ENCODE measurements around the gene THAP9. TPM values are rescaled to one million over a fixed set of nuclear protein-coding genes. Genes with fewer than 3 reads are reported as not detected.
A peak's percentile ranks its signal among the peaks of the same experiment; 100 is the strongest.

Gene THAP9, protein sequence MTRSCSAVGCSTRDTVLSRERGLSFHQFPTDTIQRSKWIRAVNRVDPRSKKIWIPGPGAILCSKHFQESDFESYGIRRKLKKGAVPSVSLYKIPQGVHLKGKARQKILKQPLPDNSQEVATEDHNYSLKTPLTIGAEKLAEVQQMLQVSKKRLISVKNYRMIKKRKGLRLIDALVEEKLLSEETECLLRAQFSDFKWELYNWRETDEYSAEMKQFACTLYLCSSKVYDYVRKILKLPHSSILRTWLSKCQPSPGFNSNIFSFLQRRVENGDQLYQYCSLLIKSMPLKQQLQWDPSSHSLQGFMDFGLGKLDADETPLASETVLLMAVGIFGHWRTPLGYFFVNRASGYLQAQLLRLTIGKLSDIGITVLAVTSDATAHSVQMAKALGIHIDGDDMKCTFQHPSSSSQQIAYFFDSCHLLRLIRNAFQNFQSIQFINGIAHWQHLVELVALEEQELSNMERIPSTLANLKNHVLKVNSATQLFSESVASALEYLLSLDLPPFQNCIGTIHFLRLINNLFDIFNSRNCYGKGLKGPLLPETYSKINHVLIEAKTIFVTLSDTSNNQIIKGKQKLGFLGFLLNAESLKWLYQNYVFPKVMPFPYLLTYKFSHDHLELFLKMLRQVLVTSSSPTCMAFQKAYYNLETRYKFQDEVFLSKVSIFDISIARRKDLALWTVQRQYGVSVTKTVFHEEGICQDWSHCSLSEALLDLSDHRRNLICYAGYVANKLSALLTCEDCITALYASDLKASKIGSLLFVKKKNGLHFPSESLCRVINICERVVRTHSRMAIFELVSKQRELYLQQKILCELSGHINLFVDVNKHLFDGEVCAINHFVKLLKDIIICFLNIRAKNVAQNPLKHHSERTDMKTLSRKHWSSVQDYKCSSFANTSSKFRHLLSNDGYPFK
- total RNA-seq (10 to 100 TPM in 1 of 2 donors, 1 to 10 TPM in 1; 4.1 to 13.6 TPM), polyA plus RNA-seq (1 to 10 TPM; 2.0 to 2.1 TPM)
- long read RNA-seq, donor 1, transcript THAP9-201 (5 exons, 3,808 nt) = major isoform, 5 of 5 reads
- long read RNA-seq, donor 1, partial matches to known transcripts = 0 of 5 reads
- long read RNA-seq, donor 1, other reads (novel, unspliced or antisense) = 0 of 5 reads
- long read RNA-seq, donor 2, partial matches to known transcripts = 0 of 1 reads
- long read RNA-seq, donor 2, other reads (novel, unspliced or antisense) = 0 of 1 reads
- long read RNA-seq, donor 3, partial matches to known transcripts = 0 of 1 reads
- long read RNA-seq, donor 3, other reads (novel, unspliced or antisense) = 0 of 1 reads
- long read RNA-seq, donor 4 = 0 reads
- long read RNA-seq, donor 5, partial matches to known transcripts = 0 of 1 reads
- long read RNA-seq, donor 5, other reads (novel, unspliced or antisense) = 0 of 1 reads

DNA sequence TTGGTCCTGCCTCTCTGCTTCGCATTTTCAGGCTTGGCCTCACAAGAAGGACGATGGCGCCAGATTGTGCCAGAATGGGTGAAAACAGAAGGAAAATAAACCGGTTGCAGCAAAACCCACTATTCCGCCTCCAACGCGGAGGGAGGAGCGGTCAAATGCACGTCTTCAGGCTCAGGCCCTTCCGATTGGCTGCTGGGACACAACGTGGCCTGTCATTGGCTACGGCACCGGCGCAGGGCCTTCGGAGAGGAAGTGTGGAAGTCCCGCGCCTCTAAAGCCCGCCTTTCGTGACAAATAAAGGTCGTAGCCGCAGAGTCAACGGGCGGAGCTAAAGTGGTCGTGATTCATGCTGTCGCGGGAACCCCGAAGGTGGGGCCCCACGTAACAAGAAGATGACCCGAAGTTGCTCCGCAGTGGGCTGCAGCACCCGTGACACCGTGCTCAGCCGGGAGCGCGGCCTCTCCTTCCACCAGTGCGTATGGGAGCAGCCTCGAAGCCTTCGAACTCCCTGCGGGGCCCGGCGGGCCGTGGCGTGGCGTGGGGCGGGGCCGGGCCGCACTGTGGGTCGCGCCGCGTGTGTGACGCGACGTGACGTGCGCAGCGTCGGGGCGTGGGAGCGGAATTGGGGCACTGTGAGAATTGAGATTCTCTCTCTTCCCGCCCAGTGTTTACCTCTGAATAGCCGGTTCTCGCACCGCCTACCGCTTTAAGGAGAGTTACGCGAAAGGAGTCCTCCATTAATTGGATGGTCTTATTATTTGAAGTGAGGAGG is at the start of gene THAP9:
Gene THAP9 (plus strand): TSS at position 325 of the 772 bp plus-strand sequence. CDS start 68 bp downstream, at position 393.
- Histone ChIP-seq H3K9ac (ENCODE audit: insufficient read depth in 1 of 2, low read length in 2 of 2) (peak within 1 kb of the TSS; percentile 99 to 100), H3K36me3 (ENCODE audit: control insufficient read depth in 4 of 4, insufficient read depth in 4 of 4, low read length in 4 of 4) (peaks cover 0 to 6% (median 0%) of the 10 kb centered on the region in 4 donors), H3K27ac (ENCODE audit: low read depth in 1 of 2, low read length in 1 of 2) (peak within 1 kb of the TSS; percentile 94 to 97), H3K9me3 (ENCODE audit: control insufficient read depth in 4 of 4, insufficient read depth in 3 of 4, low read length in 3 of 4) (no peaks in the 10 kb centered on the region), H3K4me1 (ENCODE audit: control insufficient read depth in 5 of 5, insufficient read depth in 5 of 5, low read length in 5 of 5) (peaks cover 0 to 32% (median 3%) of the 10 kb centered on the region in 5 donors), H3K4me3 (peak within 1 kb of the TSS; percentile 79), H3K27me3 (ENCODE audit: control insufficient read depth in 3 of 3, insufficient read depth in 3 of 3, low read length in 2 of 3) (no peaks in the 10 kb centered on the region)
- 0% methylated on average over 67 of the region's 67 CpGs for WGBS, 2 donors
- TF ChIP-seq, protein P1, sequence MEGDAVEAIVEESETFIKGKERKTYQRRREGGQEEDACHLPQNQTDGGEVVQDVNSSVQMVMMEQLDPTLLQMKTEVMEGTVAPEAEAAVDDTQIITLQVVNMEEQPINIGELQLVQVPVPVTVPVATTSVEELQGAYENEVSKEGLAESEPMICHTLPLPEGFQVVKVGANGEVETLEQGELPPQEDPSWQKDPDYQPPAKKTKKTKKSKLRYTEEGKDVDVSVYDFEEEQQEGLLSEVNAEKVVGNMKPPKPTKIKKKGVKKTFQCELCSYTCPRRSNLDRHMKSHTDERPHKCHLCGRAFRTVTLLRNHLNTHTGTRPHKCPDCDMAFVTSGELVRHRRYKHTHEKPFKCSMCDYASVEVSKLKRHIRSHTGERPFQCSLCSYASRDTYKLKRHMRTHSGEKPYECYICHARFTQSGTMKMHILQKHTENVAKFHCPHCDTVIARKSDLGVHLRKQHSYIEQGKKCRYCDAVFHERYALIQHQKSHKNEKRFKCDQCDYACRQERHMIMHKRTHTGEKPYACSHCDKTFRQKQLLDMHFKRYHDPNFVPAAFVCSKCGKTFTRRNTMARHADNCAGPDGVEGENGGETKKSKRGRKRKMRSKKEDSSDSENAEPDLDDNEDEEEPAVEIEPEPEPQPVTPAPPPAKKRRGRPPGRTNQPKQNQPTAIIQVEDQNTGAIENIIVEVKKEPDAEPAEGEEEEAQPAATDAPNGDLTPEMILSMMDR (IDR thresholded peaks at IDR 0.05; ENCODE audit: control extremely low read depth, extremely low read depth) = no peak
- DNase-seq = peak; percentile 99 to 100 (median 99)
- ATAC-seq (ENCODE audit: insufficient read depth, low FRiP score) = peak; percentile 97

DNA sequence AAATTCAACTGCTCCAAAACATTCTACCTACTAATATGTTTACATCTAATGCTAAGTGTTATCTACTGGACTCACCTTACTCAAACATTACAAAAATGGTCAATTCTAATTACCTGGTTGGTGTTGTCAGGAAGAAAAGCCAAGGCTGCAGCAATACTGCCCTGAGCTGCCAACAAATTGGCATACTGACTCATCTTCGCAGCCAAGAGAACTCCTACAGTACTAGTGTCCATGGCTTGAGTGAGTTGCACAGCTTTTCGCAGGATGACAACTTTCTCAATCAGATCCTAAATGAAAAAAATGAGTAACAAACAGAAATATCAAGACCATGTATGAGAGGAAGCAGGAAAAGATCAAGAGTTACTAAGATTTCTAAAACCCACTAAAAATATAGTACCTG is 49.2 kb upstream of the THAP9 start:
- H3K9me3 ChIP-seq (ENCODE audit: control insufficient read depth in 4 of 4, insufficient read depth in 3 of 4, low read length in 3 of 4) = no peaks in the 10 kb centered on the region
- peaks cover 27 to 59% (median 48%) of the 10 kb centered on the region in 4 donors for H3K36me3 ChIP-seq (ENCODE audit: control insufficient read depth in 4 of 4, insufficient read depth in 4 of 4, low read length in 4 of 4)
- H3K27ac ChIP-seq (ENCODE audit: low read depth in 1 of 2, low read length in 1 of 2) = no peak overlapping the region
- no peak overlapping the region for H3K4me3 ChIP-seq
- 96 to 97% methylated on average over 2 of the region's 2 CpGs for WGBS, 2 donors
- H3K4me1 ChIP-seq (ENCODE audit: control insufficient read depth in 5 of 5, insufficient read depth in 5 of 5, low read length in 5 of 5) = no peaks in the 10 kb centered on the region
- no peak overlapping the region for H3K9ac ChIP-seq (ENCODE audit: insufficient read depth in 1 of 2, low read length in 2 of 2)
- DNase-seq = no peak
- ATAC-seq (ENCODE audit: insufficient read depth, low FRiP score) = no peak
- no peaks in the 10 kb centered on the region for H3K27me3 ChIP-seq (ENCODE audit: control insufficient read depth in 3 of 3, insufficient read depth in 3 of 3, low read length in 2 of 3)
- TF ChIP-seq, protein P1 (IDR thresholded peaks at IDR 0.05; ENCODE audit: control extremely low read depth, extremely low read depth) = no peak

Data from lung (tissue), 16 donors.